Measurements from ENCODE around the gene TMEM52. TPM values are rescaled to one million over a fixed set of nuclear protein-coding genes. Genes with fewer than 3 reads are reported as not detected.

Gene TMEM52
- total RNA-seq, 2 experiments from 2014 or later: 0.99 TPM; not detected in 1

GRCh38 chr1:1901641-1902294 lies 17.3 kb downstream of the TMEM52 start:
- no peak overlapping the region for H3K27ac Mint-ChIP-seq
- H3K9me3 Mint-ChIP-seq: no peaks in the 10 kb centered on the region
- no peak overlapping the region for H3K4me3 Mint-ChIP-seq
- DNase-seq: no peak
- CTCF ChIA-PET: interaction anchor here (0.7 kb wide), 1 partner anchor 69 kb away, joined by 3 read pairs; no protein-coding TSS in a partner anchor
- H3K4me1 Mint-ChIP-seq (ENCODE audit: low read depth): peaks cover 4% of the 10 kb centered on the region
- intact Hi-C loops (cut with micrococcal nuclease): no loop called here
- H3K27me3 Mint-ChIP-seq (ENCODE audit: low read depth): no peaks in the 10 kb centered on the region
- no peaks in the 10 kb centered on the region for H3K36me3 Mint-ChIP-seq (ENCODE audit: low read depth)

DNA sequence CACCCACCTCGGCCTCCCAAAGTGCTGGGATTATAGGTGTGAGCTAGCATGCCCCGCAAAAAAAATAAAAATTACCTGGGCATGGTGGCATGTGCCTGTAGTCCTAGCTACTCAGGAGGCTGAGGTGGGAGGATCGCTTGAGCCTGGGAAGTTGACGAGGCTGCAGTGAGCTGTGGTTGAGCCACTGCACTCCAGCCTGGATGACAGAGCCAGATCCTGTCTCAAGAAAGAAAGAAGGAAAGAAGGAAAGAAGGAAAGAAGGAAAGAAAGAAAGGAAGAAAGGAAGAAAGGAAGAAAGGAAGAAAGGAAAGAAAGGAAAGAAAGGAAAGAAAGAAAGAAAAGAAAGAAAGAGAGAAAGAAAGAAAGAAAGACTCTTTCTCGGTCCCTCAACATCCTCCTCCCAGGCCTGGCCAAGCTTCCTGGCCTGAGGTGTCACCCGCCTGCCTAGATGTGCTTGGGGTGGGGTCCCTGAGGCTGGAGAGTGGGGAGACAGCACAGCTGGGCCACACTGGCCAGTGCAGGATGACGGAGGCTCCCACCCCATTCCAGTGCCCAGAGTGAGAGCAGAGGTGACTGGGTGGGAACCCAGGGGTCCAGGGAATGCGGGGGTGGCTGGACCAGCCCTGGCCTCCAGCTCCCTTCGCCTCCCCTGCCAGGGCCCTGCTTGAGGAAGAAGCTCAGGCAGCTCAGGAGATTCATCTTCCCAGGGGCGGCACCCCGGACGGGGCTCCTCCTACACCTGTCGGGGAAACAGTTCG lies 18.0 kb downstream of the TMEM52 start:
- DNase-seq: no peak
- peaks cover 1% of the 10 kb centered on the region for H3K27me3 Mint-ChIP-seq (ENCODE audit: low read depth)

GRCh38 chr1:1899967-1900327 lies 19.1 kb downstream of the TMEM52 start:
- CTCF ChIA-PET: interaction anchor here (0.7 to 1.3 kb wide), 2 partner anchors 9 to 146 kb away, joined by 5 to 6 read pairs; no protein-coding TSS in a partner anchor
- no peak for DNase-seq
- intact Hi-C loops (cut with micrococcal nuclease): no loop called here
- H3K9me3 Mint-ChIP-seq: no peaks in the 10 kb centered on the region
- no peak overlapping the region for H3K4me3 Mint-ChIP-seq
- H3K27ac Mint-ChIP-seq: no peak overlapping the region
- no peaks in the 10 kb centered on the region for H3K36me3 Mint-ChIP-seq (ENCODE audit: low read depth)
- peaks cover 5% of the 10 kb centered on the region for H3K27me3 Mint-ChIP-seq (ENCODE audit: low read depth)
- H3K4me1 Mint-ChIP-seq (ENCODE audit: low read depth): peaks cover 2% of the 10 kb centered on the region

More for the DNA sequence above, 18.0 kb downstream of the TMEM52 start:
- Mint-ChIP-seq H3K9me3 (no peaks in the 10 kb centered on the region), H3K4me3 (no peak overlapping the region), H3K36me3 (ENCODE audit: low read depth) (no peaks in the 10 kb centered on the region), H3K27ac (no peak overlapping the region), H3K4me1 (ENCODE audit: low read depth) (peaks cover under 1% of the 10 kb centered on the region)
- intact Hi-C loops (cut with micrococcal nuclease): no loop called here
- CTCF ChIA-PET: interaction anchor here (0.7 to 1.3 kb wide), 2 partner anchors 8 to 26 kb away, joined by 3 to 5 read pairs; no protein-coding TSS in a partner anchor

- peaks cover 5% of the 10 kb centered on the region for H3K27me3 Mint-ChIP-seq (ENCODE audit: low read depth)
- H3K27ac Mint-ChIP-seq: no peak overlapping the region
- H3K4me3 Mint-ChIP-seq: no peak overlapping the region
- H3K9me3 Mint-ChIP-seq: no peaks in the 10 kb centered on the region
- peaks cover 7% of the 10 kb centered on the region for H3K4me1 Mint-ChIP-seq (ENCODE audit: low read depth)
- DNase-seq: no peak
- intact Hi-C loops (cut with micrococcal nuclease): no loop called here
- CTCF ChIA-PET: interaction anchor here (0.6 to 2.2 kb wide), 6 partner anchors 8 to 147 kb away, joined by 3 to 19 read pairs (median 4); no protein-coding TSS in a partner anchor
- no peaks in the 10 kb centered on the region for H3K36me3 Mint-ChIP-seq (ENCODE audit: low read depth)
Measured at GRCh38 chr1:1899266-1899966, 19.7 kb downstream of the TMEM52 start.

- Mint-ChIP-seq H3K27ac (no peak overlapping the region), H3K27me3 (ENCODE audit: low read depth) (peaks cover 5% of the 10 kb centered on the region), H3K36me3 (ENCODE audit: low read depth) (no peaks in the 10 kb centered on the region), H3K9me3 (no peaks in the 10 kb centered on the region), H3K4me1 (ENCODE audit: low read depth) (peaks cover 14% of the 10 kb centered on the region), H3K4me3 (no peak overlapping the region)
- intact Hi-C loops (cut with micrococcal nuclease): no loop called here
- CTCF ChIA-PET: interaction anchor here (0.6 to 2.2 kb wide), 4 partner anchors 9 to 148 kb away, joined by 3 to 19 read pairs (median 4); no protein-coding TSS in a partner anchor
- DNase-seq: no peak
Measured at GRCh38 chr1:1898246-1898933, 20.7 kb downstream of the TMEM52 start.

DNA sequence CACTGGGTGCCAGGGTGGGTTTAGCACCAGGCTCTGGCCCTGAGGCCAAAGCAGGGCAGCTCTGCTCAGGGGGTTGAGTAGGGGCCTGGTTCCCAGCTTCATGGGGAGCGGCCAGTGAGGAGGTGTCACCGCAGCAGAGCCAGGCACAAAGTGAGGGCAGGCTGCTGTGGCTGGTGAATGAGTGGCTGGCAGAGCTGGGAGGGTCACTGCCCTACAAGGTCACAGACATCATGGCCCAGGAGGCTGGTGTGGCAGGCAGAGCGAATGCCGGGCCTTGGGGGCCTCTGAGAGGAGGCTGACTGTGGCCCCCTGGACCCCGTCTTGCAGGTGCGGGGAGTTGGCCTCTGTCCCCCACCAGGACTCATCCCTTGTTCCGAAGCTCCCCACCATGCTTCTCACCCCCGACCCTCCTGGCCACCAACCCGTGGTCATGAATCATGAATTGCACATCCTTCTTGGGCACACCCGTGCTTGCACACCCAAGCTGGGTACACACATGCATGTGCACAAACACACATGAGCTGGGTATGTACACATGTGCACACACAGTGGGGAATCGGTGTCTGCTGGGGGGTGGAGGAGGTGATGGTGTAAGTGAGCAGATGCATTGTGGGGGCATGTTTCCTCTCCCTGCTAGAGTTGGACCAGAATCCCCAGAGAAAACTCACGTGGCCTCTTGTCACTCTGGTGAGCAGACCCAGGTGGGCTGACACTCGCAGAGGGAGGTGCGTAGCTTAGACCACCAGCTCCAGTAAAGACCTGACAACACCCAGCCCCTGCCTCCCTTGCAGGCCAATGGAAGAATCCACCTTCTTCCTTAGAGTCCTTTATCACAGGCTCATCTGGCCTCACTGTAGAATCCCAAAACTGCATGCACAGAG lies 23.4 kb downstream of the TMEM52 start:
- intact Hi-C loops (cut with micrococcal nuclease): no loop called here
- H3K4me3 Mint-ChIP-seq: no peak overlapping the region
- peaks cover 1% of the 10 kb centered on the region for H3K36me3 Mint-ChIP-seq (ENCODE audit: low read depth)
- H3K9me3 Mint-ChIP-seq: no peaks in the 10 kb centered on the region
- peaks cover 5% of the 10 kb centered on the region for H3K27me3 Mint-ChIP-seq (ENCODE audit: low read depth)
- CTCF ChIA-PET: interaction anchor here (1.9 kb wide), 1 partner anchor 13 kb away, joined by 6 read pairs; no protein-coding TSS in a partner anchor
- no peak overlapping the region for H3K27ac Mint-ChIP-seq
- H3K4me1 Mint-ChIP-seq (ENCODE audit: low read depth): peaks cover 26% of the 10 kb centered on the region
- no peak for DNase-seq

- Mint-ChIP-seq H3K9me3 (no peaks in the 10 kb centered on the region), H3K27ac (peak overlapping the region; percentile 15), H3K36me3 (ENCODE audit: low read depth) (peaks cover 1% of the 10 kb centered on the region), H3K4me1 (ENCODE audit: low read depth) (peaks cover 26% of the 10 kb centered on the region), H3K27me3 (ENCODE audit: low read depth) (peaks cover 5% of the 10 kb centered on the region), H3K4me3 (no peak overlapping the region)
- CTCF ChIA-PET: interaction anchor here (0.6 to 1.9 kb wide), 2 partner anchors 13 to 218 kb away, joined by 3 to 6 read pairs; no protein-coding TSS in a partner anchor
- DNase-seq: no peak
- intact Hi-C loops (cut with micrococcal nuclease): no loop called here
Measured at GRCh38 chr1:1895060-1895418, 24.0 kb downstream of the TMEM52 start.

DNA sequence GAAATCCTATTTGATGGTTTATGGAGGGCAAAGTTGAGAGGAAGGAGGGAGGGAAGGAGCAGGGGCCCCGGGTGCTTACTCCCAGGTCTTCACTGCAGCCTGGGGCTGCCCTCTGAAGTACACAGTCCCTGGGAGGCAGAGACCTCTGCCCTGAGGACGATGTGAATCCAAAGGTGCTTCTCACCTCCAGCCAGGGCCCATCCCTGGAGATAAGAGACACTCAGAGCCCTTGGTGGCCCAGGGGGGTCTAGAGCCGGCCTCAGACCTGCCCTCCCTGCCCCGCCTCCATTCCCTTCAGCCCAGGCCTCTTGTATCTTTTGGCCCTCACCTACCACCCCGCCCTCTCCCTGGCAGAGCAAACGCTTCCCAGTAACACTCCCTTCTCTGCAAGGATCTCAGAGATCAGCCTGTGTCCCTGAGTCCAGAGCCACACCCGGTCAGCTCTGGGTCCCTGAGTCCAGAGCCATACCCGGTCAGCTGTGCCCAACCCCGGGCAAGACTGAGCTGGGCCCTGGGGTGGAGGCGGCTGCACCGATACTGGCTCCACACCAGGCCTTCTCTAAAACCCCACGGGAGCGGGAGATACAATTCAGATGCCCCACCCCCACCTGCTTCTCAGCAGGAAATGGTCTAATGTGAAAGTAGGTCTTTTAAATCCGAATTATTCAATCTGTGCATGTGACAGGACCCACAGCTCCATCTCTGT lies 24.6 kb downstream of the TMEM52 start:
- DNase-seq: no peak
- H3K36me3 Mint-ChIP-seq (ENCODE audit: low read depth): peaks cover 1% of the 10 kb centered on the region
- H3K4me3 Mint-ChIP-seq: no peak overlapping the region
- peaks cover 5% of the 10 kb centered on the region for H3K27me3 Mint-ChIP-seq (ENCODE audit: low read depth)
- intact Hi-C loops (cut with micrococcal nuclease): loop anchor here (5.0 kb wide), 2 partner anchors 67 to 382 kb away; partner anchors contain the start of gene ATAD3A
- H3K4me1 Mint-ChIP-seq (ENCODE audit: low read depth): peaks cover 26% of the 10 kb centered on the region
- H3K9me3 Mint-ChIP-seq: no peaks in the 10 kb centered on the region
- H3K27ac Mint-ChIP-seq: no peak overlapping the region
- CTCF ChIA-PET: interaction anchor here (0.6 to 1.9 kb wide), 2 partner anchors 14 to 217 kb away, joined by 3 to 6 read pairs; no protein-coding TSS in a partner anchor

DNA sequence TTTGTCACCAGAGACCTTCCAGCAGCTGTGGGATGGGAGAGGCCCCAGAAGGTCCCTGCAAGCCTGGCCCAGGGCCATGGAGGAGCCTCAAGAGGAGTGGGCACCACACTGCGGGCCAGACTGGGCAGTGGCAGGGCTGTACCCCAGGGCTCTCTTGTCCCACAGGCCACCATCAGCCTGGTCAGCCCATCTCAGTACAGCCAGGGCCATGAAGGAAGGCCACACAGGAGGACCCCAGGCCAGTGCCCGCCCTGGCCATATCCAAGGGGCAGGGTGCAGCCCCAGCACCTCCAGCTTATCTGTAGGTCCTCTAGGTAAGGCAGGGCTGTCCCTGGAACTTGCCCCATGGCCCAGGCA lies 25.1 kb downstream of the TMEM52 start:
- Mint-ChIP-seq H3K4me3 (no peak overlapping the region), H3K36me3 (ENCODE audit: low read depth) (peaks cover 1% of the 10 kb centered on the region), H3K27ac (no peak overlapping the region), H3K9me3 (no peaks in the 10 kb centered on the region), H3K4me1 (ENCODE audit: low read depth) (peaks cover 30% of the 10 kb centered on the region), H3K27me3 (ENCODE audit: low read depth) (peaks cover 5% of the 10 kb centered on the region)
- intact Hi-C loops (cut with micrococcal nuclease): loop anchor here (5.0 kb wide), 2 partner anchors 67 to 382 kb away; partner anchors contain the start of gene ATAD3A
- no peak for DNase-seq
- CTCF ChIA-PET: no interaction called here

GRCh38 chr1:1893291-1893985 lies 25.6 kb downstream of the TMEM52 start:
- CTCF ChIA-PET: no interaction called here
- H3K27ac Mint-ChIP-seq: no peak overlapping the region
- no peak overlapping the region for H3K4me3 Mint-ChIP-seq
- no peaks in the 10 kb centered on the region for H3K9me3 Mint-ChIP-seq
- H3K27me3 Mint-ChIP-seq (ENCODE audit: low read depth): peaks cover 5% of the 10 kb centered on the region
- peaks cover 35% of the 10 kb centered on the region for H3K4me1 Mint-ChIP-seq (ENCODE audit: low read depth)
- intact Hi-C loops (cut with micrococcal nuclease): loop anchor here (5.0 kb wide), 2 partner anchors 66 to 381 kb away; partner anchors contain the start of gene ATAD3A
- peaks cover 1% of the 10 kb centered on the region for H3K36me3 Mint-ChIP-seq (ENCODE audit: low read depth)
- DNase-seq: no peak
